Calu3 (cell line): ENCODE measurements around the gene TCEA2. TPM values are rescaled to one million over a fixed set of nuclear protein-coding genes. Genes with fewer than 3 reads are reported as not detected.

Source experiments
- BruUV-seq: library from RNA; stranded (reverse); fragments of 400-500 nt; replicated peaks from 2 replicates; lab custom pipeline; 2021; lab: Mats Ljungman, UMichigan
- CTCF ChIA-PET: fragments of 300-600 bp; sonication (Branson Sonifier 250); formaldehyde crosslinking; loops from one replicate; lab custom pipeline; 2022; ENCODE audit warnings: antibody characterized with exemption; lab: Charles Lee
- DNase-seq: peaks from one replicate; pipeline ENCODE4 v3.0.0; 2022
- H3K27ac Mint-ChIP-seq: one replicate; pipeline ENCODE4 v1.8.0; 2022; ENCODE audit warnings: mixed read lengths; ENCODE audit not compliant: unreplicated experiment
- H3K27me3 Mint-ChIP-seq: one replicate; pipeline ENCODE4 v1.8.0; 2022; ENCODE audit warnings: mixed read lengths; ENCODE audit not compliant: unreplicated experiment
- H3K36me3 Mint-ChIP-seq: one replicate; pipeline ENCODE4 v1.8.0; 2022; ENCODE audit warnings: mild to moderate bottlenecking, moderate library complexity, mixed read lengths; ENCODE audit not compliant: insufficient read depth, unreplicated experiment
- H3K4me1 Mint-ChIP-seq: one replicate; pipeline ENCODE4 v1.8.0; 2022; ENCODE audit warnings: mild to moderate bottlenecking, low read depth, mixed read lengths; ENCODE audit not compliant: unreplicated experiment
- H3K4me3 Mint-ChIP-seq: one replicate; pipeline ENCODE4 v1.8.0; 2022; ENCODE audit warnings: mild to moderate bottlenecking, low read depth, moderate library complexity, mixed read lengths; ENCODE audit not compliant: unreplicated experiment
- H3K9me3 Mint-ChIP-seq: one replicate; pipeline ENCODE4 v1.8.0; 2022; ENCODE audit warnings: low read depth, mixed read lengths; ENCODE audit not compliant: unreplicated experiment
- intact Hi-C: fragments of 100-400 bp; cut with micrococcal nuclease; formaldehyde crosslinking; loops from one replicate; pipeline ENCODE4 v1.10.0; 2022; ENCODE audit not compliant: unreplicated experiment
- total RNA-seq: library from RNA; stranded (reverse); gene quantifications from 2 replicates; pipeline ENCODE4 v1.2.3, GENCODE V29; 2022
- TF ChIP-seq, protein P1 (sequence below): fragments of 200-600 bp; IDR thresholded peaks from one replicate; pipeline ENCODE4 v1.8.0; 2022; ENCODE audit warnings: antibody characterized with exemption; ENCODE audit not compliant: unreplicated experiment

The TCEA2 gene
- total RNA-seq, 1 experiment from 2014 or later = 39.9 TPM

DNA sequence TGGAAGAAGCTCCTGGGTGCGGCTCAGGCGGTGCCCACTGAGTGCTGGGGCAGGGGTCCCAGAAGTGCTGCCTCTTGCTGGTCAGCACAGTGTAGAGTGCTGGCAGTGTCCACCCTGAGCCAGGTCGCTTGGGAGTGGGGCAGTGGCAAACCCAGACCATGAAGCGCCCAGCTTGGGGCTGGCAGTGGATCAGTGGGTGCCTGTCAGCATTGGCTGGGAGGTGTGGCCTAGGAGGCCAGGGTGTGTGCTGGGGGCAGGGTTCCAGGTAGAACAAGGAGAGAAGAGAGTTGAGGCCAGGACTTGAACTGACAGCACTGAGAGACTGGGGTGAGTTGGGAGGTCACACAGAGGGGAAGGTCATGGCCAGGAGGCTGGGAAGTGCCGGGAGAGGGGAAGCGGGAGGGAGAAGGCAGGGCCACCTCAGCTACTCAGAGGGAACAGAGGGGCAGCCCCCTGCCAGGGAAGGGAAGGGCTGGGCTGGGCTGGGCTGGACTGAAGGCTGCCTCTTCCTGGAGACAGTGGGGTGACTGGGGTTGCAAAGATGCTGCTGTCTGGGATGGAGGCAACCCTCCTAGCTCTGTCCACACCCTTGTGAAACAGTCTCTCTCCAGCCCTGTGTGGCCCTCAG is 4.1 kb downstream of the TCEA2 start:
- TF ChIP-seq, protein P1, sequence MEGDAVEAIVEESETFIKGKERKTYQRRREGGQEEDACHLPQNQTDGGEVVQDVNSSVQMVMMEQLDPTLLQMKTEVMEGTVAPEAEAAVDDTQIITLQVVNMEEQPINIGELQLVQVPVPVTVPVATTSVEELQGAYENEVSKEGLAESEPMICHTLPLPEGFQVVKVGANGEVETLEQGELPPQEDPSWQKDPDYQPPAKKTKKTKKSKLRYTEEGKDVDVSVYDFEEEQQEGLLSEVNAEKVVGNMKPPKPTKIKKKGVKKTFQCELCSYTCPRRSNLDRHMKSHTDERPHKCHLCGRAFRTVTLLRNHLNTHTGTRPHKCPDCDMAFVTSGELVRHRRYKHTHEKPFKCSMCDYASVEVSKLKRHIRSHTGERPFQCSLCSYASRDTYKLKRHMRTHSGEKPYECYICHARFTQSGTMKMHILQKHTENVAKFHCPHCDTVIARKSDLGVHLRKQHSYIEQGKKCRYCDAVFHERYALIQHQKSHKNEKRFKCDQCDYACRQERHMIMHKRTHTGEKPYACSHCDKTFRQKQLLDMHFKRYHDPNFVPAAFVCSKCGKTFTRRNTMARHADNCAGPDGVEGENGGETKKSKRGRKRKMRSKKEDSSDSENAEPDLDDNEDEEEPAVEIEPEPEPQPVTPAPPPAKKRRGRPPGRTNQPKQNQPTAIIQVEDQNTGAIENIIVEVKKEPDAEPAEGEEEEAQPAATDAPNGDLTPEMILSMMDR = no peak

DNA sequence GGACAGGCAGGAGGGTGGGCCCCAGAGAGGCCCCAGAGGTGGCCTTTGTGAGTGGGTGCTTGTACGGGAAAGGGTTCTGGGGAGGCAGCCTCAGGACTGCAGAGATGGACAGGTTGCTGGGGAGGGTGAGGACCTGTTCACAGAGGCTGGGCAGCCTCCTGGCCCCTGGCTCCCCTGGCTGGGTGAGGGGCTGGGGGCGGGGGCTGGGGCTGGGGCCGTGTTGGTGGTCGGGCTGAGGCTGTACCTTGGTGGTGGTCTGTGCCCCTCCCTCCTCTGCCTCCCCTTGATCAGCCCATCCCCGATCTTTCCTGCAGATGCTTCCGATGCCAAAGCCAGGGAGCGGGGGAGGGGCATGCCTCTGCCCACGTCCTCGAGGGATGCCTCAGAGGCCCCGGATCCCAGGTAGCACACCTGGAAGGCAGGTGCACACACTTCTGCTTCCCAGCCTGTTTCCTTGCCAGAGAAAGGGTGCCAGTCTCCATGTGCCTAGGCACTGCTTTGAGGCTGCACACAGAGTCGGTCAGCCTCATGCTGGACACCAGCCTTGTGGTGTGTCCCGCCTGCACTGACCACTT is 4.8 kb downstream of the TCEA2 start:
- no peaks in the 10 kb centered on the region for H3K27me3 Mint-ChIP-seq
- DNase-seq = no peak
- peaks cover 50% of the 10 kb centered on the region for H3K36me3 Mint-ChIP-seq
- H3K9me3 Mint-ChIP-seq = no peaks in the 10 kb centered on the region
- peaks cover 41% of the 10 kb centered on the region for H3K4me1 Mint-ChIP-seq
- intact Hi-C loops = no loop called here
- no peak overlapping the region for H3K27ac Mint-ChIP-seq
- no peak overlapping the region for H3K4me3 Mint-ChIP-seq
- no TSS peak for BruUV-seq
- CTCF ChIA-PET = no interaction called here
- TF ChIP-seq, protein P1 = no peak

More for the DNA sequence above, 4.1 kb downstream of the TCEA2 start:
- DNase-seq = no peak
- BruUV-seq = no TSS peak
- Mint-ChIP-seq H3K4me1 (peaks cover 47% of the 10 kb centered on the region), H3K36me3 (peaks cover 50% of the 10 kb centered on the region), H3K27ac (peak overlapping the region; percentile 9), H3K4me3 (no peak overlapping the region), H3K27me3 (no peaks in the 10 kb centered on the region), H3K9me3 (no peaks in the 10 kb centered on the region)
- CTCF ChIA-PET = interaction anchor here (0.5 to 0.8 kb wide), 2 partner anchors 13 kb away, joined by 3 read pairs; partner anchors contain the start of gene OPRL1
- intact Hi-C loops = no loop called here

DNA sequence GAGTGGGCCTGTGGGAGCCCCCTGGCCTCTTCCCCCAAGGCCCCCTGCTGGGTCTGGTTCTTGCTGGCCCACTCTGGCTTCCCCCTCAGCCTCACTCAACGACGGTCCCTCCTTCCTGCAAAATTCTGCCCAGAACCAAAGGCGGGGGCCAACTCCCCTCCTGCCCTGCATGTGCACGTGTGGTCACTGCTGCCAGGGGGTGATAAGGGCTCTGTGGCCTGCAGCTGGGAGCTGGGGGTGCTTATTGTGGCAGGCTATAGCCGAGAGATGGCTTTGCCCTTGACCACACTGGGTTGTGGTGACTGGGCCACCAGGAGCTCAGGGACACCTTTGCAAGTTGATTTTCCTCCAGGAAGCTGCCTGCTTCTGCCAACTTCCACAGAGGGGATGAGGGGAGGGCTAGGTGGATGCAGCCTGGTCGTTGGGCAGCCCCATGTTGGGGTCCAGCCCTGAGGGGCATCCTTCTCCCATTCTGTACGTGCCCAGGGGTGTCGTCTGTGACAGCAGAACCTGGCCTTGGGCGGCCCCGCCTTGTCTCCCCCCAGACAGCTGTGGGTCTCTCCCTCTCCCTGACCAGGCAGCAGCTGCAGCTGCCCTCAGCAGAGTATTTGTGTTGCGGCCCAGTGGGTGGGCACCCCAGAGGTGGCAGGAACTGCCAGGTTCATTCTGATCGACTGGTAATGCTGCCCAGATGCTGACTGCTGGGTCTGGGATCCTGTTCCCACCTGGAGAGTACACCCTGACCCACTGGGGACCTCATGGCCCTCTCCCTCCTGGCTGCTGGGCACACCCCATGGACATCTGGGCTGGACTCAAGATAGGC is 5.6 kb downstream of the TCEA2 start:
- H3K27me3 Mint-ChIP-seq = no peaks in the 10 kb centered on the region
- intact Hi-C loops = no loop called here
- TF ChIP-seq, protein P1 = no peak
- no peak overlapping the region for H3K4me3 Mint-ChIP-seq
- H3K27ac Mint-ChIP-seq = no peak overlapping the region
- BruUV-seq = no TSS peak
- no peaks in the 10 kb centered on the region for H3K9me3 Mint-ChIP-seq
- no peak for DNase-seq
- H3K36me3 Mint-ChIP-seq = peaks cover 43% of the 10 kb centered on the region
- H3K4me1 Mint-ChIP-seq = peaks cover 38% of the 10 kb centered on the region
- CTCF ChIA-PET = interaction anchor here (0.7 to 1.8 kb wide), 3 partner anchors 11 to 72 kb away, joined by 4 to 9 read pairs (median 5); partner anchors contain the start of genes OPRL1 and RGS19

DNA sequence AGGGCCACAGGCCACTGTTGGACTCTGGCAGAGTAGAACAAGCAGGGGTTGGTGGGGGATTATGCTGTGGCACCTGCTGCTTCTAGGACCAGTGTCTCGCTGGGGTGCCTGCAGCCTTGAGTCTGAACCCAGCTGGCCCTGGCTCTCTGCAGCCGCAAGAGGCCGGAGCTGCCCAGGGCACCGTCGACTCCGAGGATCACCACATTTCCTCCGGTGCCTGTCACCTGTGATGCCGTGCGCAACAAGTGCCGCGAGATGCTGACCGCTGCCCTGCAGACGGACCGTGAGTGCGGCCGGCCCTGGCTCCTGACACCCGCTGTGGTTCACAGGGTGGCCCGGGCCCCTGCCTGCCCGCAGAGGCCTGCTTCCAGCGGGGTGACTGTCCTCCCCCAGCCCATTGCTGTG is 6.2 kb downstream of the TCEA2 start:
- no TSS peak for BruUV-seq
- H3K4me3 Mint-ChIP-seq = no peak overlapping the region
- intact Hi-C loops = no loop called here
- peaks cover 37% of the 10 kb centered on the region for H3K36me3 Mint-ChIP-seq
- DNase-seq = no peak
- CTCF ChIA-PET = interaction anchor here (0.6 to 1.8 kb wide), 6 partner anchors 10 to 72 kb away, joined by 4 to 9 read pairs (median 5); partner anchors contain the start of genes OPRL1 and RGS19
- no peaks in the 10 kb centered on the region for H3K9me3 Mint-ChIP-seq
- H3K4me1 Mint-ChIP-seq = peaks cover 32% of the 10 kb centered on the region
- H3K27ac Mint-ChIP-seq = no peak overlapping the region
- TF ChIP-seq, protein P1 = no peak
- no peaks in the 10 kb centered on the region for H3K27me3 Mint-ChIP-seq
